Stimulated activated naive CD8-positive, alpha-beta T cell treated with anti-CD3 and anti-CD28 coated beads, Interleukin-15, Interleukin-2, amounts not matched to agents 100 ng/mL and 50 ng/mL, for 24 hours (primary cell): ENCODE measurements around the gene GALNT7.
"Not testable (repeated sequence)": the region's sequence is repeated elsewhere in the genome, so short reads cannot be mapped to it uniquely, and the experiment has no call there.

ENCODE experiments used
- H3K27ac Mint-ChIP-seq: one replicate; pipeline ENCODE4 v1.8.0; 2021; ENCODE audit warnings: mild to moderate bottlenecking, mixed read lengths
- H3K27me3 Mint-ChIP-seq: one replicate; pipeline ENCODE4 v1.8.0; 2021; ENCODE audit warnings: mixed read lengths
- H3K36me3 Mint-ChIP-seq: one replicate; pipeline ENCODE4 v1.8.0; 2021; ENCODE audit warnings: low read depth, mixed read lengths
- H3K4me1 Mint-ChIP-seq: one replicate; pipeline ENCODE4 v1.8.0; 2021; ENCODE audit warnings: low read depth, mixed read lengths
- H3K4me3 Mint-ChIP-seq: one replicate; pipeline ENCODE4 v1.8.0; 2021; ENCODE audit warnings: mild to moderate bottlenecking, mixed read lengths
- H3K9me3 Mint-ChIP-seq: one replicate; pipeline ENCODE4 v1.8.0; 2021; ENCODE audit warnings: mixed read lengths

GALNT7 gene, protein sequence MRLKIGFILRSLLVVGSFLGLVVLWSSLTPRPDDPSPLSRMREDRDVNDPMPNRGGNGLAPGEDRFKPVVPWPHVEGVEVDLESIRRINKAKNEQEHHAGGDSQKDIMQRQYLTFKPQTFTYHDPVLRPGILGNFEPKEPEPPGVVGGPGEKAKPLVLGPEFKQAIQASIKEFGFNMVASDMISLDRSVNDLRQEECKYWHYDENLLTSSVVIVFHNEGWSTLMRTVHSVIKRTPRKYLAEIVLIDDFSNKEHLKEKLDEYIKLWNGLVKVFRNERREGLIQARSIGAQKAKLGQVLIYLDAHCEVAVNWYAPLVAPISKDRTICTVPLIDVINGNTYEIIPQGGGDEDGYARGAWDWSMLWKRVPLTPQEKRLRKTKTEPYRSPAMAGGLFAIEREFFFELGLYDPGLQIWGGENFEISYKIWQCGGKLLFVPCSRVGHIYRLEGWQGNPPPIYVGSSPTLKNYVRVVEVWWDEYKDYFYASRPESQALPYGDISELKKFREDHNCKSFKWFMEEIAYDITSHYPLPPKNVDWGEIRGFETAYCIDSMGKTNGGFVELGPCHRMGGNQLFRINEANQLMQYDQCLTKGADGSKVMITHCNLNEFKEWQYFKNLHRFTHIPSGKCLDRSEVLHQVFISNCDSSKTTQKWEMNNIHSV

DNA sequence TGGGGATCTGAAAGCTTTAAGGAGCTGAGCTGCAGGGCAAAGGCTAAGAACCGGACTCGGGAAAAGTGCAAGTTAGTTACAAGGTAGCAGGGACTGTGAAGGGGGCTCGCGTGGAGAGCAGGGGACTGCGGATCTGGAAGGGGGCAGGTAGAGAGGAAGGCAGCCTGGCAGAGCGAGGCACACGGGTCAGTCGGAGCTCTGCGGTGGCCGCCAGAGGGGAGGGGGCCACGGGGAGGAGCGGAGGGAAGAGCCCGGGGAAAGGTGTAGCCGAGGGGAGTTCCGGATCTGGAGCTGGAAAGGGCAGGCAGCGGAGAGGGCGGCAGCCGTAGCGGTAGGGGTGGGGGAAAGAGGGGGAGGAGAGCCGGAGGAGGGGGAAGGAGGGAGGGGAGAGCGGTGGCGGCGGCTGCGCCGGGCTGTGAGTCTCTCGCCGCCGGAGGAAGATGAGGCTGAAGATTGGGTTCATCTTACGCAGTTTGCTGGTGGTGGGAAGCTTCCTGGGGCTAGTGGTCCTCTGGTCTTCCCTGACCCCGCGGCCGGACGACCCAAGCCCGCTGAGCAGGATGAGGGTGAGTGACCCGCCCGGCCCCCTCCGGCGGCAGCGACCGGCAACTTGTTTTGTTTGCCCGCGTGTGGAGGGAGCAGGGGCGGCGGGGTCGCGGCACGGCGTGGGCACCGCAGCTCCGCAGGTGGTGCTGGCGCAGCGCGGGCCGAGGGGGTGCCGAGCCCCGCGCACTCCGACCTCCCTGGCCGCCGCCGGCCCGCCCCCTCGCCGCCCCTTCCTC, at the start of gene GALNT7:
Gene GALNT7 (plus strand): TSS at position 416 of the 782 bp plus-strand sequence. CDS start 25 bp downstream, at position 441.
- peaks cover 53% of the 10 kb centered on the region for H3K4me1 Mint-ChIP-seq
- H3K27me3 Mint-ChIP-seq, result no peaks in the 10 kb centered on the region
- H3K4me3 Mint-ChIP-seq, result peak within 1 kb of the TSS; percentile 92
- no peaks in the 10 kb centered on the region for H3K36me3 Mint-ChIP-seq
- no peaks in the 10 kb centered on the region for H3K9me3 Mint-ChIP-seq
- H3K27ac Mint-ChIP-seq, result peak within 1 kb of the TSS; percentile 90

DNA sequence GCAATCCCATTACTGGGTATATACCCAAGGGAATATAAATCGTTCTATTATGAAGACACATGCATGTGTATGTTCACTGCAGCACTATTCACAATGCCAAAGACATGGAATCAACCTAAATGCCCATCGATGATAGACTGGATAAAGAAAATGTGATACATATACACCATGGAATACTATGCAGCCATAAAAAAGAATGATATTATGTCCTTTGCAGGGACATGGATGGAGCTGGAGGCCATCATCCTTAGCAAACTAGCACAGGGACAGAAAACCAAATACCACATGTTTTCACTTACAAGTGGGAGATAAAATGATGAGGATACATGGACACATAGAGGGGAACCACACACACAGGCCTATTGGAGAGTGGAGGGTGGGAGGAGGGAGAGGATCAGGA, 49.8 kb upstream of the GALNT7 start:
- H3K9me3 Mint-ChIP-seq, result peaks cover 15% of the 10 kb centered on the region
- H3K36me3 Mint-ChIP-seq, result not testable (repeated sequence)

DNA sequence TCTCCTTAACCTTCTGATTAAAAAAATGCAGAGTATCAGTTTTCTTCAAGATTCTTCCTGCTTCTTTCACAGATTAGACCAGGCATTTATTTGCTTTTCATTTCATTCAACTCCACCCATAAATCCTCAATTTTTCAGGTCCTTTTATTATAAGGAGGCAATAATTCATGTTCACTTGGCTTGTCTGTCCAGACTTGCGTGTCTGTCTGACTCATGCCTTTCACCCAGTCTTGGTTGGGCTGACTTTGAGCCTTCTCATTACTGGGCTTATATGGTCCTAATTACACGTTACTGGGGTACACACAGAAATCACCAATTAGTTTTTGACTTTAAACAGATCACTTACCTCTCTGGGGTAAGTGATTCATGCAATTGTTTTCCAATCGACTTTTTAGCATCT, 48.8 kb upstream of the GALNT7 start:
- Mint-ChIP-seq H3K4me3 (no peak overlapping the region), H3K27me3 (no peaks in the 10 kb centered on the region), H3K27ac (no peak overlapping the region), H3K9me3 (peaks cover 15% of the 10 kb centered on the region), H3K36me3 (no peaks in the 10 kb centered on the region), H3K4me1 (peaks cover 10% of the 10 kb centered on the region)

More for the DNA sequence above, 49.8 kb upstream of the GALNT7 start:
- H3K27ac Mint-ChIP-seq, H3K27me3 Mint-ChIP-seq, H3K4me3 Mint-ChIP-seq: not testable (repeated sequence)
- H3K4me1 Mint-ChIP-seq, result peaks cover 10% of the 10 kb centered on the region

DNA sequence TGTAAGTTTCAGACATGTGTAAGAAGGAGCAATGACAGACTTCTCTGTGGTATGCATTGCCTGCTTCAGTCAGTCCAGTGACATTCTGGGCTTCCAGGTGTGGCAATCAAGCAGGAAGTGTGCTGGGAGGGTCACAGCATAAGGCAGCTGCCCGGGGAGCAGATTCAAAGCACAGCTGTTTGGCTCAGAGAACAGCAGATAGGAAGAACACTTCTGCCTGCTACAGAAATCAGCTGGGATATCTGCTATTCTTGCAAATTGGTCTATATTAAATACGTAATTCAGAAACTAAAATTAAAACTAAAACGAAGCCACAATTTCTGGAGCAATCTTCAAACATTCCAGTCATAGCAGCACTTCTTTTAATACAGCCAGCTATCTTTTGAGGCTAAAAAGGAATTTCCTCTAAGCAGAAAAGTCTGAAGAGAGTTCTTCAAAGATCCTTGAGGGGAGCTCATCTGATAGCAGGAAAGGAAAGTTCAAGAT, 47.5 kb upstream of the GALNT7 start:
- peaks cover 15% of the 10 kb centered on the region for H3K9me3 Mint-ChIP-seq
- peaks cover 10% of the 10 kb centered on the region for H3K4me1 Mint-ChIP-seq
- H3K36me3 Mint-ChIP-seq, result no peaks in the 10 kb centered on the region
- H3K27me3 Mint-ChIP-seq, result no peaks in the 10 kb centered on the region
- no peak overlapping the region for H3K4me3 Mint-ChIP-seq
- H3K27ac Mint-ChIP-seq, result no peak overlapping the region

DNA sequence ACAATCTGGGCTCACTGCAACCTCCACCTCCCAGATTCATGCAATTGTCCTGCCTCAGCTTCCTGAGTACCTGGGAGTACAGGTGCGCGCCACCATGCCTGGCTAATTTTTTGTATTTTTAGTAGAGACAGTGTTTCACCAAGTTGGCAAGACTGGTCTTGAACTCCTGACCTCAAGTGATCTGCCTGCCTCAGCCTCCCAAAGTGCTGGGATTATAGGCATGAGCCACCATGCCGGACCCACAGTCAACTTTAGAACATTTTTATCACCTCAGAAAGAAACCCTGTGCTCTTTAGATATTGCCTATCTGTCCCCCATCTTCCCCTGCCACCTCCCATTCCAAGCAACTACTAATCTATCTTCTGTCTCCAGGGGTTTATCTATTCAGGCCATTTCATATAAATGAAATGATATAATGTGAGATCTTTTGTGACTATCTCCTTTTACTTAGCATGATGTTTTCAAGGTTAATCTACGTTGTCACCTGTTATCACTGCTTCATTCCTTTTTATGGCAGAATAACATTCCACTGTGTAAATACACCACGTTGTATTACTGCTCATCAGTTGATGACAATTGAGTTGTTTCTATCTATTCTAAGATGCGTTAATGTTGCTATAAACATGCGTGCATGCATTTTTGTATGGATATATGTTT, 44.3 kb upstream of the GALNT7 start:
- Mint-ChIP-seq H3K4me3 (no peak overlapping the region), H3K9me3 (no peaks in the 10 kb centered on the region), H3K4me1 (peaks cover 4% of the 10 kb centered on the region), H3K27me3 (no peaks in the 10 kb centered on the region), H3K27ac (no peak overlapping the region), H3K36me3 (no peaks in the 10 kb centered on the region)

DNA sequence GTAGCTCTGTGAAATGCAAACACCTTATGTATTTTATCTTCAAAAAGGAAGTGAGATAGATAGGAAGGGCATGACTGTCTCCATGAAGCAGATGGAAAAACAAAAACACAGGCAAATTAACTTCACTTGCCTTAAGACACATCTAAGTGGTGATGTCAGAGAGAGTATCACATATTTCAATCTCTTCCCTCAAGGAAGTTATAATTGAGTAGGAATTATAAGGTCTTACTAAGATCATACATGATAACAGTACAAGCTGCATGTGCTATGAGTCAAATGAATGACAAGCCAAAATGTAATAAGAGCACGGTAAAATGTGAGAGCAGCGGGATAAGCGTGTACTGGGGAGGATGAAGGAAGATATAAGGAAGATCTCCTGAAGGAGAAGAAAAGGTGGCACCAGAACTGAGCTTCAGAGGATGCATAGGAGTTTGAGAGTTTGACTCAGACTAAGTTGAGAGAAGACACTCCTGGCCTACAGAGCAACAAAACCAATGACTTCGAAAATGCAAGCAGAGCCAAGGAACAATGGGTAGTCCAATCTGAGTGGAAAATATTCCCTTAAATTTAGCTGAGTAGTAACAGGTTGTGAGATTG, 43.3 kb upstream of the GALNT7 start:
- Mint-ChIP-seq H3K27ac (no peak overlapping the region), H3K4me3 (no peak overlapping the region), H3K9me3 (no peaks in the 10 kb centered on the region), H3K27me3 (no peaks in the 10 kb centered on the region), H3K4me1 (peaks cover 4% of the 10 kb centered on the region), H3K36me3 (no peaks in the 10 kb centered on the region)

DNA sequence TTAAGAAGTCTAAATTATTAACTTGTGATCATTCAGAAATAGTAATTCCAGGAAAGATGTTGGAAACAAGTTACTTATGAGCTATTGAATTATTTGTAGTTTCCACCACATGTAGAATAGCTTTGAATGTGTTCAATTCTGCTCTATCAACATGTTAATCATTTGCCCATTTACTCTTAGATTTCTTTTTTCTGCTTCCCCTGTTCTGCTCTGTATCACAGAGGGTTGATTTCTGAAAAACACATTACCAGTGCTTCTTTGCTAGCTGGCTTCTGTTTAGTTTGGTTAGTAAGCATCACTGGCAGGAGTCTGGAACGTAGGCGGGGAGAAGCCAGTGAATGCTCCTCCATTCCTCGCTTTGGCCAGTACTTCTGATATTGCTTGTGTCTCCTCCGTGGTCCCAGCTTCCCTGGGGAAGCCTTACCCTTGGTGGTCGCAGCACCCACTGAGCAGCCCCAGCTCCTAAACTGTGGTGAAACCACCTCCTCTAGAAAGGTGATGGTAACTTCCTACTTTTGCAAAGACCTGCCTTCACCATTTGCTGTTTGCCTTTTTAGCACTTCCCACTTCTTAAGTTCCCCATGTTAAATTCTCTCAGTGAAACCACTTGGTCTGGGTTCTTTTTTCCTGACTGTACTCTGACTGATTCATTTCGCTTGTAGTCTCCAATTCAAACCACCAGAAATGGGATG, 40.3 kb upstream of the GALNT7 start:
- H3K9me3 Mint-ChIP-seq, result no peaks in the 10 kb centered on the region
- H3K36me3 Mint-ChIP-seq, result no peaks in the 10 kb centered on the region
- no peak overlapping the region for H3K4me3 Mint-ChIP-seq
- H3K27ac Mint-ChIP-seq, result no peak overlapping the region
- no peaks in the 10 kb centered on the region for H3K4me1 Mint-ChIP-seq
- no peaks in the 10 kb centered on the region for H3K27me3 Mint-ChIP-seq

DNA sequence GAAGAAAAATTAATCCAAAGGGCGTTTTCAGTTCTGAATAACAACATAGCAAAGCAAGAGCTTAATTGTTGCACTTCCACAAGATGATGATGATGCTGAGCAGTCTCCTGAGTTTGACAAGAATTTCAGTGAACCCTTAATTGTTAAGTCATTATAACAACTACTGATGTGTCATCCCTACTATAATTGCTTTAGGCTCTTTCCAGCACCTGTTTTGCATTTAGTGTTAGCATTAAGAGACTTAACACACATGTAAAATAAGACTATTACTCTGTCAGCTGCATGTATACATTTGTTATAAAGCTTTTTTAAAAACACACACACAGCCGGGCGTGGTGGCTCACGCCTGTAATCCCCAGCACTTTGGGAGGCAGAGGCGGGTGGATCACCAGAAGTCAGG, 37.9 kb upstream of the GALNT7 start:
- no peak overlapping the region for H3K27ac Mint-ChIP-seq
- H3K9me3 Mint-ChIP-seq, result no peaks in the 10 kb centered on the region
- no peaks in the 10 kb centered on the region for H3K4me1 Mint-ChIP-seq
- H3K36me3 Mint-ChIP-seq, result no peaks in the 10 kb centered on the region
- no peaks in the 10 kb centered on the region for H3K27me3 Mint-ChIP-seq
- H3K4me3 Mint-ChIP-seq, result no peak overlapping the region

DNA sequence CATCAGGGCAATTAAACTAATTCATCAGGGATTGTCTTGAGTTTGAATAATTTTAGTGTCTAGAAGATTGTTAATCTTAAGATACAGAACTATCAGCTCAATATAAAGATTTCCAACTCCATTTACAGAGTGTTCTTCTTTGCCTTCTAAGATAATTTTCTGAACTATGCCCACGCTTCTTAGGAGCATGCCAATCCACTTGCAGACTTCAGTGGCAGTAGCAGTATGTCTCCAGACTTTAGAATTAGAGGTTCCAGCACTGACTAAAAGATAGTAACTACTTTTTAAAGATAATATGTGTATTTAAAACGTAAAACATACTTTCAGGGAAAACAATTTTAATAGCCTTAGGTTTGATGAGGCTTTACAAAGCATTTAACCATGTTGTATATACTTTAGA, 34.2 kb upstream of the GALNT7 start:
- Mint-ChIP-seq H3K36me3 (no peaks in the 10 kb centered on the region), H3K4me1 (no peaks in the 10 kb centered on the region), H3K4me3 (no peak overlapping the region), H3K27me3 (peaks cover 4% of the 10 kb centered on the region), H3K27ac (no peak overlapping the region), H3K9me3 (no peaks in the 10 kb centered on the region)

DNA sequence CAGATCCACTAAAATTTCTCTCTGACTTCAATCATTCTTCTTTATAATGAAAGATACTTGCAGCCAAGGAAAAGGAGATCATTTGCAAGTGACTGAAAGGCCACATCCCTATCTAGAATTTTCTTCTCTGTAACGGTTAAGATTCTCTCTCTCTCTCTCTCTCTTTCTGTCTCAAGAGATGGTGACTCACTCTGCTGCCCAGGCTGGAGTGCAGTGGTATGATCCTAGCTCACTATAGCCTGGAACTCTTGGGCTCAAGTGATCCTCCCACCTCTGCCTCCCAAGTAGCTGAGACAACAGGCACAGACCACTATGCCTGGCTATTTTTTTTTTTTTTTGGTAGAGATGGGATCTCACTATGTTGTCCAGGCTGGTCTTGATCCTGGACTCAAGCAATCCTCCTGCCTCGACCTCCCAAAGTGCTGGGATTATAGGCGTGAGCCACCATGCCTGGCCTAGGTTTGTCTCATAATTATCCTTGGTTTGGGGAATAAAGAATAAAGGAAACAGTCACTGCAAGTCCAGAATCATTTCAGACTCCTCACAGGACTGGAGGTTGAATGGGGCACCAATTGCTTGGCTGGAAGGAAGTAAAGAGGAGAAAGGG, 33.3 kb upstream of the GALNT7 start:
- Mint-ChIP-seq H3K27me3 (peaks cover 4% of the 10 kb centered on the region), H3K9me3 (no peaks in the 10 kb centered on the region), H3K4me3 (no peak overlapping the region), H3K27ac (no peak overlapping the region), H3K4me1 (no peaks in the 10 kb centered on the region), H3K36me3 (no peaks in the 10 kb centered on the region)

DNA sequence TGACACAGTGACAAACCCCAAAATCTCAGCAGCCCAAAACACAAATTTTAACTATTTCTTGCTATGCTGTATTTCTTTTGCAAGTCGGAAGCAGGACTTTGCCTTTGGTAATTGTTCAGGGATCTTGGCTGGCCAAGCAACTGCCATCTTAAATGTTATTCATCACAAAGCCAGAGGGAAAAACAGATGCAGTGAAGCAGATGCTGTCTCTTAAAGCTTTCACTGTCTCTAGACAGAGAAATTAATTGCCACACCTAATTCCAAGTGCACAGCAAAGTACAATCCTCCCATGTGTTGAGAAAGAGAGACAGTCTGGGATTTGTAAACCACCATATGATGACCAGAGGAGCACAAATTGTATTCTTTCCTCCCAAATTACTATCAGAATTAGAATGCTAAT, 30.0 kb upstream of the GALNT7 start:
- Mint-ChIP-seq H3K27me3 (peaks cover 4% of the 10 kb centered on the region), H3K4me1 (no peaks in the 10 kb centered on the region), H3K9me3 (no peaks in the 10 kb centered on the region), H3K4me3 (no peak overlapping the region), H3K36me3 (no peaks in the 10 kb centered on the region), H3K27ac (no peak overlapping the region)

DNA sequence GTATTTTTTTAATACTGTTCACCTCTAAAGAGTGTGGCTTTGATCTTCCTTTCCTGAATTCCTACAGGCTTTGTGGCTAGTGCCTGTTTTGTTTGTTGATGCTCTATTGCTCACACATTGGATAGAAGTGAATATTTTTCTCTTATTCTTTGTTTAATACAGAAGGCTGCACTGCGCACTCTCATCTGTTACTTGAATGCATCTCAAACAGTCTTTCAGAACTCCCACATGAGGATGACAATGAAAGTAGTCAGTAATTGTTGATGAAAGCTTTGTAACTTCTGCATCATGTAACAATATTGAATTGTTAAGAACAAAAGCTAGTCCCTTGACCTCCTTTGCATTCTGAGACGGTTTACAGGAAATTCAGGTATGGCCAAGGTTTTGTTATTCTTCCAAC, 29.1 kb upstream of the GALNT7 start:
- Mint-ChIP-seq H3K4me3 (no peak overlapping the region), H3K9me3 (no peaks in the 10 kb centered on the region), H3K27me3 (peaks cover 4% of the 10 kb centered on the region), H3K4me1 (no peaks in the 10 kb centered on the region), H3K27ac (no peak overlapping the region), H3K36me3 (no peaks in the 10 kb centered on the region)

DNA sequence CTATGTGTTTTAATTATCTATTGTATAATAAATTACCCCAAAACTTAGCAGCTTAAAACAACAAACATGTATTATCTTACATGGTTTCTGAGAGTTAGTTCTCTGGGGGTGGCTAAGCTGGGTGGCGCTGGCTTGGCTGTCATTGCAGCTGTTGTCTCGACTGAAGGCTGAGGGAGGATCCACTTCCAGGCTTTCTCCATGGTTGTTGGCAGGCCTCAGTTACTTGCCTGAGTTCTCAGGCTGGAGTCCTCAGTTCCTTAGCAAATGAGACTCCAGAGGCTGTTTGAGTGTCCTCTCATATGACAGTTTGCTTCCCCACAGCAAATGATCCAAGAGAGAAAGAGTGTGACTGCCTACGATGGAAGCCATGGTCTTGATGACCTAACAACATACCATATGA, 23.5 kb upstream of the GALNT7 start:
- Mint-ChIP-seq H3K9me3 (no peaks in the 10 kb centered on the region), H3K27ac (no peak overlapping the region), H3K4me3 (no peak overlapping the region), H3K4me1 (no peaks in the 10 kb centered on the region), H3K27me3 (no peaks in the 10 kb centered on the region), H3K36me3 (no peaks in the 10 kb centered on the region)
